ENCODE results near the gene TM4SF18. TPM values are rescaled to one million over a fixed set of nuclear protein-coding genes. Genes with fewer than 3 reads are reported as not detected.
"Not testable (repeated sequence)": the region's sequence is repeated elsewhere in the genome, so short reads cannot be mapped to it uniquely, and the experiment has no call there.

The TM4SF18 gene
- total RNA-seq, 1 experiment from 2014 or later = not detected

- Histone ChIP-seq H3K4me3 (ENCODE audit: low read length) (no peak overlapping the region), H3K9me2 (replicated peaks; ENCODE audit: insufficient read depth, low read length) (no peaks in the 10 kb centered on the region), H4K20me1 (ENCODE audit: insufficient read depth, low read depth, low read length) (no peaks in the 10 kb centered on the region), H2AFZ (ENCODE audit: low read length) (no peak overlapping the region), H3K9ac (ENCODE audit: low read length) (no peak overlapping the region), H3K9me3 (ENCODE audit: low read length) (no peaks in the 10 kb centered on the region), H3K27me3 (ENCODE audit: low read length) (no peaks in the 10 kb centered on the region), H3K27ac (ENCODE audit: low read length) (no peak overlapping the region), H3K4me2 (ENCODE audit: low read depth, low read length, poor library complexity, severe bottlenecking) (no peak overlapping the region), H3K36me3 (ENCODE audit: insufficient read depth, low read length) (no peaks in the 10 kb centered on the region), H3K4me1 (ENCODE audit: low read length) (no peaks in the 10 kb centered on the region), H3K79me2 (ENCODE audit: low read length) (no peaks in the 10 kb centered on the region)
- DNase-seq = no peak
Measured at GRCh38 chr3:149339931-149340309, 6.5 kb upstream of the TM4SF18 start.

- not testable (repeated sequence) for H3K36me3 ChIP-seq (ENCODE audit: insufficient read depth, low read length); H3K9ac ChIP-seq (ENCODE audit: low read length); H3K9me2 ChIP-seq (replicated peaks; ENCODE audit: insufficient read depth, low read length); H4K20me1 ChIP-seq (ENCODE audit: insufficient read depth, low read depth, low read length); H3K27ac ChIP-seq (ENCODE audit: low read length); H3K9me3 ChIP-seq (ENCODE audit: low read length); DNase-seq; H2AFZ ChIP-seq (ENCODE audit: low read length); H3K4me1 ChIP-seq (ENCODE audit: low read length); H3K27me3 ChIP-seq (ENCODE audit: low read length); H3K79me2 ChIP-seq (ENCODE audit: low read length); H3K4me2 ChIP-seq (ENCODE audit: low read depth, low read length, poor library complexity, severe bottlenecking); H3K4me3 ChIP-seq (ENCODE audit: low read length)
Measured at GRCh38 chr3:149337486-149337885, 4.0 kb upstream of the TM4SF18 start.

GRCh38 chr3:149336925-149337324, 3.5 kb upstream of the TM4SF18 start:
- no peaks in the 10 kb centered on the region for H3K79me2 ChIP-seq (ENCODE audit: low read length)
- no peaks in the 10 kb centered on the region for H3K27me3 ChIP-seq (ENCODE audit: low read length)
- no peaks in the 10 kb centered on the region for H3K9me2 ChIP-seq (replicated peaks; ENCODE audit: insufficient read depth, low read length)
- DNase-seq = no peak
- no peak overlapping the region for H2AFZ ChIP-seq (ENCODE audit: low read length)
- H3K27ac ChIP-seq (ENCODE audit: low read length) = no peak overlapping the region
- H3K36me3 ChIP-seq (ENCODE audit: insufficient read depth, low read length) = no peaks in the 10 kb centered on the region
- H3K4me3 ChIP-seq (ENCODE audit: low read length) = no peak overlapping the region
- H3K9ac ChIP-seq (ENCODE audit: low read length) = no peak overlapping the region
- no peak overlapping the region for H3K4me2 ChIP-seq (ENCODE audit: low read depth, low read length, poor library complexity, severe bottlenecking)
- no peaks in the 10 kb centered on the region for H4K20me1 ChIP-seq (ENCODE audit: insufficient read depth, low read depth, low read length)
- H3K9me3 ChIP-seq (ENCODE audit: low read length) = no peaks in the 10 kb centered on the region
- no peaks in the 10 kb centered on the region for H3K4me1 ChIP-seq (ENCODE audit: low read length)

GRCh38 chr3:149332771-149333170, 665 bp downstream of the TM4SF18 start:
- no peak overlapping the region for H3K27ac ChIP-seq (ENCODE audit: low read length)
- H3K4me2 ChIP-seq (ENCODE audit: low read depth, low read length, poor library complexity, severe bottlenecking) = no peak overlapping the region
- no peaks in the 10 kb centered on the region for H3K36me3 ChIP-seq (ENCODE audit: insufficient read depth, low read length)
- H3K4me3 ChIP-seq (ENCODE audit: low read length) = no peak overlapping the region
- no peak for DNase-seq
- H2AFZ ChIP-seq (ENCODE audit: low read length) = no peak overlapping the region
- H3K79me2 ChIP-seq (ENCODE audit: low read length) = no peaks in the 10 kb centered on the region
- H3K4me1 ChIP-seq (ENCODE audit: low read length) = no peaks in the 10 kb centered on the region
- H4K20me1 ChIP-seq (ENCODE audit: insufficient read depth, low read depth, low read length) = no peaks in the 10 kb centered on the region
- no peaks in the 10 kb centered on the region for H3K9me2 ChIP-seq (replicated peaks; ENCODE audit: insufficient read depth, low read length)
- no peaks in the 10 kb centered on the region for H3K9me3 ChIP-seq (ENCODE audit: low read length)
- H3K9ac ChIP-seq (ENCODE audit: low read length) = no peak overlapping the region
- H3K27me3 ChIP-seq (ENCODE audit: low read length) = no peaks in the 10 kb centered on the region

GRCh38 chr3:149332227-149332765, 1.1 kb downstream of the TM4SF18 start:
- Histone ChIP-seq H3K79me2 (ENCODE audit: low read length) (no peaks in the 10 kb centered on the region), H3K27ac (ENCODE audit: low read length) (no peak overlapping the region), H3K9me2 (replicated peaks; ENCODE audit: insufficient read depth, low read length) (no peaks in the 10 kb centered on the region), H3K4me2 (ENCODE audit: low read depth, low read length, poor library complexity, severe bottlenecking) (no peak overlapping the region), H4K20me1 (ENCODE audit: insufficient read depth, low read depth, low read length) (no peaks in the 10 kb centered on the region), H3K9me3 (ENCODE audit: low read length) (no peaks in the 10 kb centered on the region), H3K36me3 (ENCODE audit: insufficient read depth, low read length) (no peaks in the 10 kb centered on the region), H3K9ac (ENCODE audit: low read length) (no peak overlapping the region), H3K4me3 (ENCODE audit: low read length) (no peak overlapping the region), H3K4me1 (ENCODE audit: low read length) (no peaks in the 10 kb centered on the region), H2AFZ (ENCODE audit: low read length) (no peak overlapping the region), H3K27me3 (ENCODE audit: low read length) (no peaks in the 10 kb centered on the region)
- no peak for DNase-seq

- H4K20me1 ChIP-seq (ENCODE audit: insufficient read depth, low read depth, low read length) = no peaks in the 10 kb centered on the region
- H3K9me2 ChIP-seq (replicated peaks; ENCODE audit: insufficient read depth, low read length) = no peaks in the 10 kb centered on the region
- no peak overlapping the region for H3K4me2 ChIP-seq (ENCODE audit: low read depth, low read length, poor library complexity, severe bottlenecking)
- DNase-seq = no peak
- no peak overlapping the region for H3K4me3 ChIP-seq (ENCODE audit: low read length)
- no peaks in the 10 kb centered on the region for H3K79me2 ChIP-seq (ENCODE audit: low read length)
- H3K4me1 ChIP-seq (ENCODE audit: low read length) = no peaks in the 10 kb centered on the region
- H3K9ac ChIP-seq (ENCODE audit: low read length) = no peak overlapping the region
- H3K9me3 ChIP-seq (ENCODE audit: low read length) = no peaks in the 10 kb centered on the region
- H3K36me3 ChIP-seq (ENCODE audit: insufficient read depth, low read length) = no peaks in the 10 kb centered on the region
- H2AFZ ChIP-seq (ENCODE audit: low read length) = no peak overlapping the region
- H3K27me3 ChIP-seq (ENCODE audit: low read length) = no peaks in the 10 kb centered on the region
- H3K27ac ChIP-seq (ENCODE audit: low read length) = no peak overlapping the region
Measured at GRCh38 chr3:149331396-149331795, 2.0 kb downstream of the TM4SF18 start.

GRCh38 chr3:149330609-149331331, 2.7 kb downstream of the TM4SF18 start:
- H2AFZ ChIP-seq (ENCODE audit: low read length) = no peak overlapping the region
- no peak overlapping the region for H3K4me3 ChIP-seq (ENCODE audit: low read length)
- no peaks in the 10 kb centered on the region for H3K27me3 ChIP-seq (ENCODE audit: low read length)
- no peaks in the 10 kb centered on the region for H3K9me3 ChIP-seq (ENCODE audit: low read length)
- no peaks in the 10 kb centered on the region for H3K79me2 ChIP-seq (ENCODE audit: low read length)
- H3K4me1 ChIP-seq (ENCODE audit: low read length) = no peaks in the 10 kb centered on the region
- H3K9me2 ChIP-seq (replicated peaks; ENCODE audit: insufficient read depth, low read length) = no peaks in the 10 kb centered on the region
- no peaks in the 10 kb centered on the region for H4K20me1 ChIP-seq (ENCODE audit: insufficient read depth, low read depth, low read length)
- H3K4me2 ChIP-seq (ENCODE audit: low read depth, low read length, poor library complexity, severe bottlenecking) = no peak overlapping the region
- no peak overlapping the region for H3K27ac ChIP-seq (ENCODE audit: low read length)
- H3K36me3 ChIP-seq (ENCODE audit: insufficient read depth, low read length) = no peaks in the 10 kb centered on the region
- DNase-seq = no peak
- H3K9ac ChIP-seq (ENCODE audit: low read length) = no peak overlapping the region

GRCh38 chr3:149327156-149327555, 6.3 kb downstream of the TM4SF18 start:
- Histone ChIP-seq H3K9ac (ENCODE audit: low read length) (no peak overlapping the region), H3K4me1 (ENCODE audit: low read length) (no peaks in the 10 kb centered on the region), H3K4me2 (ENCODE audit: low read depth, low read length, poor library complexity, severe bottlenecking) (no peak overlapping the region), H3K9me3 (ENCODE audit: low read length) (no peaks in the 10 kb centered on the region), H3K27me3 (ENCODE audit: low read length) (no peaks in the 10 kb centered on the region), H3K79me2 (ENCODE audit: low read length) (no peaks in the 10 kb centered on the region), H3K36me3 (ENCODE audit: insufficient read depth, low read length) (no peaks in the 10 kb centered on the region), H3K27ac (ENCODE audit: low read length) (no peak overlapping the region), H2AFZ (ENCODE audit: low read length) (no peak overlapping the region), H4K20me1 (ENCODE audit: insufficient read depth, low read depth, low read length) (no peaks in the 10 kb centered on the region), H3K4me3 (ENCODE audit: low read length) (no peak overlapping the region), H3K9me2 (replicated peaks; ENCODE audit: insufficient read depth, low read length) (no peaks in the 10 kb centered on the region)
- no peak for DNase-seq

Measured in Karpas-422 (cell line).